GM12878 (cell line): ENCODE results near the gene LRP1B. TPM values are rescaled to one million over a fixed set of nuclear protein-coding genes. Genes with fewer than 3 reads are reported as not detected.

Experiments used
- ATAC-seq: fragments of 200-7000 bp; cut with Tn5 transposase; 3 replicates; pipeline ENCODE4 v1.9.1; 2020; ENCODE audit warnings: mild to moderate bottlenecking, moderate library complexity
- BruUV-seq: library from RNA; stranded (reverse); fragments of 400-500 nt; replicated peaks from 2 replicates; lab custom pipeline; 2021; lab: Mats Ljungman, UMichigan
- CTCF ChIA-PET: fragments of 300-600 bp; sonication (Branson Sonifier 250); formaldehyde crosslinking; extraction: SDS; loops from one replicate; lab custom pipeline; 2021; ENCODE audit warnings: inconsistent platforms; lab: Yijun Ruan, JAX
- POLR2A ChIA-PET: fragments of 350-600 bp; formaldehyde crosslinking; extraction: SDS; loops from one replicate; lab custom pipeline; 2021; ENCODE audit warnings: inconsistent platforms; lab: Charles Lee
- RAD21 ChIA-PET: fragments of 300-600 bp; sonication (Branson Sonifier 250); formaldehyde crosslinking; loops from one replicate; lab custom pipeline; 2023; ENCODE audit warnings: antibody characterized with exemption; ENCODE audit not compliant: unreplicated experiment; lab: Charles Lee
- SMC1A ChIA-PET: fragments of 300-600 bp; sonication (Branson Sonifier 250); formaldehyde crosslinking; loops from one replicate; lab custom pipeline; 2023; ENCODE audit not compliant: unreplicated experiment, uncharacterized antibody; lab: Charles Lee
- DNase-seq: peaks from one replicate; pipeline ENCODE4 v3.0.0-alpha.2; 2011; ENCODE audit warnings: low read depth, low spot score
- FAIRE-seq: peaks from 3 replicates; lab custom pipeline; 2011; peaks lifted over from hg19 to GRCh38; lab: Jason Lieb, UNC
- H2AFZ ChIP-seq: 2 replicates; pipeline ENCODE4 v1.6.0; 2011; ENCODE audit warnings: low read depth, low read length, control low read depth; ENCODE audit not compliant: control insufficient read depth
- H3K27ac ChIP-seq: 2 replicates; pipeline ENCODE4 v1.5.1; 2011; ENCODE audit warnings: control low read depth; ENCODE audit not compliant: control insufficient read depth, insufficient read depth
- H3K27me3 ChIP-seq, 2 experiments: replicated peaks in 1 of 2; 2 replicates each; pipeline versions ENCODE4 v1.6.0 to v1.6.1; 2011; ENCODE audit warnings: low read length in 1 of 2; ENCODE audit not compliant: control insufficient read depth in 2 of 2, insufficient read depth in 2 of 2
- H3K36me3 ChIP-seq, 2 experiments: 2 replicates each; pipeline ENCODE4 v1.5.1; 2011; ENCODE audit warnings: low read length in 1 of 2; ENCODE audit not compliant: control insufficient read depth in 2 of 2, insufficient read depth in 2 of 2
- H3K4me1 ChIP-seq: 2 replicates; pipeline ENCODE4 v1.6.1; 2011; ENCODE audit warnings: mild to moderate bottlenecking, low read length, moderate library complexity, mixed read lengths; ENCODE audit not compliant: control insufficient read depth, insufficient read depth
- H3K4me2 ChIP-seq: 2 replicates; pipeline ENCODE4 v1.6.0; 2011; ENCODE audit warnings: control low read depth; ENCODE audit not compliant: control insufficient read depth, insufficient read depth
- H3K4me3 ChIP-seq: fragments of 200-600 bp; sonication (generic); 2 replicates; pipeline ENCODE4 v1.5.1; 2016
- H3K79me2 ChIP-seq: 2 replicates; pipeline ENCODE4 v1.6.0; 2011; ENCODE audit warnings: low read length; ENCODE audit not compliant: control insufficient read depth, insufficient read depth
- H3K9ac ChIP-seq: 2 replicates; pipeline ENCODE4 v1.8.0; 2011; ENCODE audit warnings: low read length, control low read depth, mixed read lengths; ENCODE audit not compliant: control insufficient read depth, insufficient read depth
- H3K9me3 ChIP-seq: replicated peaks from 3 replicates; pipeline ENCODE4 v1.5.1; 2011; ENCODE audit warnings: mild to moderate bottlenecking, low read length; ENCODE audit not compliant: control insufficient read depth, insufficient read depth
- H4K20me1 ChIP-seq: 2 replicates; pipeline ENCODE4 v1.6.0; 2011; ENCODE audit not compliant: control insufficient read depth, insufficient read depth
- BRCA1 ChIP-seq: IDR thresholded peaks from 2 replicates; pipeline ENCODE4 v1.6.1; 2011; ENCODE audit warnings: low read depth, low read length, improper control_type of control experiment
- CEBPZ ChIP-seq: fragments of 150-350 bp; IDR thresholded peaks from 2 replicates; pipeline ENCODE4 v1.6.1; 2016; ENCODE audit warnings: low read depth, low read length
- CTCF ChIP-seq, 3 experiments: IDR thresholded peaks in 2 of 3; conservative IDR thresholded peaks in 1 of 3; 2 replicates each; pipeline ENCODE4 v1.5.1; 2011; ENCODE audit warnings: low read depth in 3 of 3, low read length in 3 of 3, mild to moderate bottlenecking in 3 of 3, control low read depth in 2 of 3, moderate library complexity in 2 of 3, inconsistent platforms in 1 of 3, mixed read lengths in 1 of 3; ENCODE audit not compliant: control insufficient read depth in 2 of 3, insufficient read depth in 1 of 3; ENCODE audit errors: extremely low read depth in 1 of 3
- E2F4 ChIP-seq: IDR thresholded peaks from 2 replicates; pipeline ENCODE4 v1.6.1; 2012; ENCODE audit warnings: low read depth, low read length, improper control_type of control experiment
- E4F1 ChIP-seq: fragments of 450-650 bp; IDR thresholded peaks from 2 replicates; pipeline ENCODE4 v1.6.1; 2018; ENCODE audit warnings: borderline replicate concordance, mild to moderate bottlenecking; ENCODE audit not compliant: partially characterized antibody
- HSF1 ChIP-seq: fragments of 150-350 bp; IDR thresholded peaks from 2 replicates; pipeline ENCODE4 v1.6.1; 2014; ENCODE audit warnings: mild to moderate bottlenecking, low read depth, low read length
- IKZF1 ChIP-seq: fragments of 450-650 bp; conservative IDR thresholded peaks from 2 replicates; pipeline ENCODE4 v1.6.1; 2017; ENCODE audit warnings: antibody characterized with exemption, mild to moderate bottlenecking
- IRF5 ChIP-seq: fragments of 450-650 bp; IDR thresholded peaks from 2 replicates; pipeline ENCODE4 v1.6.1; 2017; ENCODE audit warnings: borderline replicate concordance
- KAT2A ChIP-seq: conservative IDR thresholded peaks from 2 replicates; pipeline ENCODE4 v1.6.1; 2011; ENCODE audit warnings: low read depth, low read length; ENCODE audit not compliant: control insufficient read depth
- MYB ChIP-seq: fragments of 150-350 bp; IDR thresholded peaks from 2 replicates; pipeline ENCODE4 v1.6.1; 2014; ENCODE audit warnings: mild to moderate bottlenecking, low read depth, low read length, borderline replicate concordance
- NR2F1 ChIP-seq: fragments of 450-650 bp; conservative IDR thresholded peaks from 2 replicates; pipeline ENCODE4 v1.6.1; 2017; ENCODE audit warnings: mild to moderate bottlenecking
- SMC3 ChIP-seq: IDR thresholded peaks from 2 replicates; pipeline ENCODE4 v1.6.1; 2011; ENCODE audit warnings: low read length, improper control_type of control experiment, borderline replicate concordance
- WGBS: methylation state at CpG from one replicate; pipeline ENCODE4 v1.1.6; 2016; ENCODE audit warnings: low lambda C conversion rate; ENCODE audit not compliant: insufficient replicate concordance, insufficient coverage; ENCODE audit errors: missing lambda C conversion rate; 5-methylcytosine and 5-hydroxymethylcytosine counted together
- in situ Hi-C: fragments of 300-500 bp; cut with MboI; formaldehyde crosslinking; loops from 9 replicates; pipeline ENCODE4 v1.14.3; 2018; ENCODE audit warnings: mixed read lengths
- intact Hi-C: fragments of 100-400 bp; cut with micrococcal nuclease; formaldehyde crosslinking; loops from one replicate; pipeline ENCODE4 v1.14.2; 2022; ENCODE audit not compliant: unreplicated experiment
- polyA plus RNA-seq, 11 experiments: library from polyadenylated mRNA; depleted of rRNA in 4 of 11; unstranded in 6 of 11; stranded (reverse) in 5 of 11; fragments of >200 nt; fragmentation: Nextera tagmentation in 4 of 11; fragmentation: Illumina TruSeq in 1 of 11; extraction: Ambion mirVana in 4 of 11; extraction: Trizol in 1 of 11; gene quantifications; 1 replicate in 1 of 11; 2 replicates in 10 of 11; pipeline versions ENCODE4 v1.2.1 to v1.2.3, GENCODE V29; 2011 to 2016; ENCODE audit warnings: inconsistent platforms in 2 of 11, missing spikeins in 2 of 11, low read depth in 1 of 11
- total RNA-seq, 4 experiments: library from RNA; depleted of rRNA in 3 of 4; stranded (reverse); fragments of >200 nt in 3 of 4; fragmentation: Illumina TruSeq in 1 of 4; extraction: Trizol in 1 of 4; gene quantifications; 2 replicates each; pipeline versions ENCODE4 v1.2.1 to v1.2.3, GENCODE V29; 2013 to 2021

The LRP1B gene
- total and polyA plus RNA-seq, 10 of the 15 experiments (the other 5 are each of a cell fraction or from before 2014, with no cell fraction given): under 0.01 to 0.06 (median 0.03) TPM; not detected in 5

- no TSS peak for BruUV-seq
- no peak overlapping the region for H2AFZ ChIP-seq
- H3K9ac ChIP-seq: no peak overlapping the region
- H3K27me3 ChIP-seq: no peaks in the 10 kb centered on the region
- no peak overlapping the region for H3K4me2 ChIP-seq
- POLR2A ChIA-PET: no interaction called here
- no peaks in the 10 kb centered on the region for H3K79me2 ChIP-seq
- no peaks in the 10 kb centered on the region for H3K9me3 ChIP-seq
- no peak for DNase-seq
- H3K4me1 ChIP-seq: no peaks in the 10 kb centered on the region
- in situ Hi-C loops (no loop called here), intact Hi-C loops (no loop called here)
- H3K27ac ChIP-seq: no peak overlapping the region
- H3K4me3 ChIP-seq: no peak overlapping the region
- RAD21 ChIA-PET: no interaction called here
- H3K36me3 ChIP-seq: no peaks in the 10 kb centered on the region
- ATAC-seq: no peak
- H4K20me1 ChIP-seq: no peaks in the 10 kb centered on the region
- CTCF ChIA-PET: no interaction called here
- WGBS: 30% methylated on average over 2 of the region's 2 CpGs
- SMC1A ChIA-PET: no interaction called here
- FAIRE-seq: no peak
- TF ChIP-seq IKZF1: no peak
- TF ChIP-seq KAT2A: no peak
- no peak for TF ChIP-seq CTCF (IDR thresholded peaks at IDR 0.05 in 2 of 3, conservative IDR thresholded peaks at IDR 0.05 in 1 of 3; ENCODE audit: control insufficient read depth in 2 of 3, extremely low read depth in 1 of 3, insufficient read depth in 1 of 3, low read depth in 3 of 3, low read length in 3 of 3)
- no peak for TF ChIP-seq E4F1
- TF ChIP-seq BRCA1: no peak
- no peak for TF ChIP-seq SMC3
- no peak for TF ChIP-seq E2F4
- TF ChIP-seq MYB: no peak
- TF ChIP-seq HSF1: no peak
- TF ChIP-seq IRF5: no peak
- no peak for TF ChIP-seq CEBPZ
- no peak for TF ChIP-seq NR2F1
Measured at GRCh38 chr2:140506606-140507005, 1624.2 kb downstream of the LRP1B start.
